LNCAP (cell line): Measurements from ENCODE around the gene KRTAP10-9.

Source experiments
- TF ChIP-seq, protein P1 (sequence below): fragments of 450-650 bp; IDR thresholded peaks from 2 replicates; pipeline ENCODE4 v1.5.1; 2017; ENCODE audit warnings: mild to moderate bottlenecking

The KRTAP10-9 gene

GRCh38 chr21:44615911-44616590 lies 10.8 kb upstream of the KRTAP10-9 start:
- TF ChIP-seq, protein P1, sequence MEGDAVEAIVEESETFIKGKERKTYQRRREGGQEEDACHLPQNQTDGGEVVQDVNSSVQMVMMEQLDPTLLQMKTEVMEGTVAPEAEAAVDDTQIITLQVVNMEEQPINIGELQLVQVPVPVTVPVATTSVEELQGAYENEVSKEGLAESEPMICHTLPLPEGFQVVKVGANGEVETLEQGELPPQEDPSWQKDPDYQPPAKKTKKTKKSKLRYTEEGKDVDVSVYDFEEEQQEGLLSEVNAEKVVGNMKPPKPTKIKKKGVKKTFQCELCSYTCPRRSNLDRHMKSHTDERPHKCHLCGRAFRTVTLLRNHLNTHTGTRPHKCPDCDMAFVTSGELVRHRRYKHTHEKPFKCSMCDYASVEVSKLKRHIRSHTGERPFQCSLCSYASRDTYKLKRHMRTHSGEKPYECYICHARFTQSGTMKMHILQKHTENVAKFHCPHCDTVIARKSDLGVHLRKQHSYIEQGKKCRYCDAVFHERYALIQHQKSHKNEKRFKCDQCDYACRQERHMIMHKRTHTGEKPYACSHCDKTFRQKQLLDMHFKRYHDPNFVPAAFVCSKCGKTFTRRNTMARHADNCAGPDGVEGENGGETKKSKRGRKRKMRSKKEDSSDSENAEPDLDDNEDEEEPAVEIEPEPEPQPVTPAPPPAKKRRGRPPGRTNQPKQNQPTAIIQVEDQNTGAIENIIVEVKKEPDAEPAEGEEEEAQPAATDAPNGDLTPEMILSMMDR, result no peak

DNA sequence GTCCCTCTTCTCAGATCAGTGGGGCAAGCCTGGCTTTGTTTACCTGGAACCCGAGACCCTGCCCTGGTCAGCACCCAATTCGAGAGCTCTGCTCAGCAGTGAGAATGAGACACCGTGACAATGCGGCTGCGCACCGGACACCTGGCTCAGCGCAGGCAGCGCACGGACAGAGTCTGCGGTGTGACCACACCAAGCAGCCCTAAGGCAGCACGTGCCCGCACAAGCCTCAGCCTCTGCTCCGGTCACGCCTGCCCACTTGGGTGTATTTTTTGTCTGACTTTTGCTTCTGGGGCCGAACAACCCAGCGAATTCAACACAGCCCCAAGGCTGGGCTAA lies 10.3 kb upstream of the KRTAP10-9 start:
- TF ChIP-seq, protein P1, result no peak

- TF ChIP-seq, protein P1, result no peak
Observed at GRCh38 chr21:44617071-44617501, 9.8 kb upstream of the KRTAP10-9 start.

DNA sequence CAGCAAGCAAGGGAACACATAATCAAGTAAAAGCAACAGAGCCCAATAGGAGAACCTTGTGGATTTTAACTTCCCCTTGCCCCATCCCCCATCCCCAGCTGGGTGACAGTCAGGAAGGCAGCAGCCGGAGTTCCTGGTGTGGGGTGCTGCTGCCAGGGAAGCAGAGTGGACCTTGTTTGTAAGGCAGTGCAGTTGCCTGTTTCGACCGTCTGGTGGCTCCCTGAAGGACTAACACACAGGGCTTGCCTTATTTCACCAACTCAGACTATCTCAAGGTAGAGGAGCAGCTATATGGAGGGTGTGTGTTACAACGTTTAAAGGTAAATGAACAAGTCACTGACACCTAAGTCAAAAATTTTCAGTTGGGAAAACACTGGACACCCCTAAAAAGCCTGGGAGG lies 8.4 kb upstream of the KRTAP10-9 start:
- TF ChIP-seq, protein P1, result peak; percentile 43

GRCh38 chr21:44618909-44619308 lies 8.0 kb upstream of the KRTAP10-9 start:
- TF ChIP-seq, protein P1, result no peak

DNA sequence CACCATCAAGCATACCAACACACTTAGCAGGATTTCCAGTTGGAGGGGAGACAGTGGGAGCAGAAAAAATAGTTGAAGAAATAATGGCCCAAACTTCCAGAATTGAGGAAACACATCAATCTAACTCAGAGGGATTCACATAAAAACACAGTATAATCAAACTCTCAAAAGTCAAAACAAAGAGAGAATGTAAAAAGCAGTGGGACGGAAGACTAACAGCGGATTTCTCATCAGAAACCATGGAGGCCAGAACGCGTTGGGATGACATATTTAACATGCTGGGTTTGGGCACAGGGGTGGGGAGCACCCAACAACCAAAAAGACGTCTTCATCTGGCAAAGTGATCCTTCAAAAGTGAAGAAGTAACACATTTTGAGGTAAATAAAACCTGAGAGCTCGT lies 7.0 kb upstream of the KRTAP10-9 start:
- TF ChIP-seq, protein P1, result no peak

DNA sequence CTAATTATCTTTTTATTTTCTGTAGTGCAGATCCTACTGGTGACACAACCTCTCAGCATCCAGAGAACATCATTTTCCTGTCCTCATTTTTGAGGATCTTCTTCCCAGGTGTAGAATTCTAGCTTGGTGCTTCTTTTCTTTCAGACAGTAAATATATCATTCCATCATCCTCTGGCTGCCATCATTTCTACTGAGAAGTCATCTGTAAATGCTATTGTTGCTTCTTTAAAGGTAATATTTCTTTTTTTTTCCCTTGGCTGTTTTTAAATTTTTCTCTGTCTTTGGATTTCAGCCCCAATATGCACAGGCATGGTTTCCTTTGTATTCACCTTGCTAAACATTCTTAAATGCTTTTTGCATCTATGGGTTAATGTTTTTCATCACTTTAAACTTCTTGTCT lies 3.3 kb upstream of the KRTAP10-9 start:
- TF ChIP-seq, protein P1, result no peak

GRCh38 chr21:44625756-44626155 lies 1.1 kb upstream of the KRTAP10-9 start:
- TF ChIP-seq, protein P1, result no peak
